Prostate gland (tissue), 2 donors: ENCODE data around the gene SECTM1. TPM values are rescaled to one million over a fixed set of nuclear protein-coding genes. Genes with fewer than 3 reads are reported as not detected.

ENCODE experiments used
- DNase-seq: peaks from one replicate; pipeline ENCODE4 v3.0.0-alpha.2; 2019; ENCODE audit warnings: low spot score
- H3K27ac ChIP-seq, 2 donors: fragments of 200-600 bp; sonication (generic); 2 replicates each; pipeline ENCODE4 v1.5.1; 2017 to 2019
- H3K27me3 ChIP-seq: fragments of 200-600 bp; sonication (generic); replicated peaks from 2 replicates; pipeline ENCODE4 v1.5.1; 2019; ENCODE audit not compliant: insufficient read depth
- H3K36me3 ChIP-seq, 2 donors: fragments of 200-600 bp; sonication (generic); 1 replicate in 1 of 2; 2 replicates in 1 of 2; pipeline versions ENCODE4 v1.5.1 to v1.8.1; 2017 to 2019
- H3K4me1 ChIP-seq: fragments of 200-600 bp; sonication (generic); replicated peaks from 2 replicates; pipeline ENCODE4 v1.5.1; 2019
- H3K4me3 ChIP-seq, 2 donors: fragments of 200-600 bp; sonication (generic); 2 replicates each; pipeline ENCODE4 v1.5.1; 2017 to 2019
- H3K9me3 ChIP-seq: fragments of 200-600 bp; sonication (generic); 2 replicates; pipeline ENCODE4 v1.5.1; 2017
- CTCF ChIP-seq, 4 experiments: fragments of 200-600 bp in 2 of 4; fragments of 450-650 bp in 2 of 4; sonication (generic) in 2 of 4; IDR thresholded peaks; 1 replicate in 3 of 4; 2 replicates in 1 of 4; pipeline ENCODE4 v1.5.1; 2016 to 2019; ENCODE audit warnings: antibody characterized with exemption in 4 of 4, mild to moderate bottlenecking in 2 of 4, moderate library complexity in 2 of 4
- POLR2A ChIP-seq: fragments of 450-650 bp; IDR thresholded peaks from one replicate; pipeline ENCODE4 v1.6.1; 2016; ENCODE audit warnings: antibody characterized with exemption, mild to moderate bottlenecking
- POLR2AphosphoS5 ChIP-seq: sonication (generic); formaldehyde crosslinking; IDR thresholded peaks from one replicate; pipeline ENCODE4 v1.6.1; 2017; ENCODE audit warnings: antibody characterized with exemption
- WGBS: methylation state at CpG from one replicate; pipeline ENCODE4 v1.1.5; 2018; 5-methylcytosine and 5-hydroxymethylcytosine counted together
- intact Hi-C: fragments of 100-400 bp; cut with DNase I; formaldehyde crosslinking; loops from one replicate; pipeline ENCODE4 v1.14.2; 2022
- total RNA-seq, 2 donors: library from RNA; depleted of rRNA; stranded (reverse); fragments of >200 nt; gene quantifications; one replicate each; pipeline ENCODE4 v1.1.0, GENCODE V29; 2016

The SECTM1 gene
- total RNA-seq, 2 donors from 2014 or later: 9.0 to 12.5 TPM

- Histone ChIP-seq H3K9me3 (no peaks in the 10 kb centered on the region), H3K27me3 (peaks cover 37% of the 10 kb centered on the region), H3K27ac (no peak within 1 kb of the TSS), H3K4me1 (peaks cover 4% of the 10 kb centered on the region), H3K36me3 (no peaks in the 10 kb centered on the region), H3K4me3 (peak within 1 kb of the TSS in 1 of 2 donors; percentile 3)
- intact Hi-C loops: no loop called here
- 7% methylated on average over 47 of the region's 109 CpGs for WGBS
- TF ChIP-seq CTCF (IDR thresholded peaks at IDR 0.05) (no peak), POLR2A (no peak), POLR2AphosphoS5 (no peak)
- DNase-seq: no peak
These were observed 38.0 kb upstream of the SECTM1 start, which contains the start of gene UTS2R for GRCh38 chr17:82371333-82372248. Gene UTS2R, plus strand, starts transcription at chr17:82371765. Its CDS starts 2,560 bp downstream, at chr17:82374325.

- TF ChIP-seq CTCF (IDR thresholded peaks at IDR 0.05): no peak
- no peak for TF ChIP-seq POLR2AphosphoS5
- no peak for TF ChIP-seq POLR2A
- peaks cover 4% of the 10 kb centered on the region for H3K4me1 ChIP-seq
- no peaks in the 10 kb centered on the region for H3K36me3 ChIP-seq
- DNase-seq: no peak
- H3K9me3 ChIP-seq: no peaks in the 10 kb centered on the region
- H3K4me3 ChIP-seq: no peak overlapping the region
- intact Hi-C loops: no loop called here
- 49% methylated on average over 38 of the region's 38 CpGs for WGBS
- H3K27me3 ChIP-seq: peaks cover 29% of the 10 kb centered on the region
- no peak overlapping the region for H3K27ac ChIP-seq
These were observed 37.1 kb upstream of the SECTM1 start for GRCh38 chr17:82370471-82371332.

- Histone ChIP-seq H3K27ac (no peak overlapping the region), H3K9me3 (no peaks in the 10 kb centered on the region), H3K4me3 (no peak overlapping the region), H3K36me3 (no peaks in the 10 kb centered on the region), H3K27me3 (peaks cover 16% of the 10 kb centered on the region), H3K4me1 (peaks cover 4% of the 10 kb centered on the region)
- no peak for DNase-seq
- no peak for TF ChIP-seq POLR2A
- TF ChIP-seq CTCF (IDR thresholded peaks at IDR 0.05): no peak
- TF ChIP-seq POLR2AphosphoS5: no peak
- WGBS: 59% methylated on average over 7 of the region's 7 CpGs
- intact Hi-C loops: no loop called here
These were observed 35.6 kb upstream of the SECTM1 start for GRCh38 chr17:82369211-82369610.

GRCh38 chr17:82367724-82368524 is 34.4 kb upstream of the SECTM1 start:
- H3K4me1 ChIP-seq: peaks cover 4% of the 10 kb centered on the region
- no peak overlapping the region for H3K27ac ChIP-seq
- WGBS: 84% methylated on average over 14 of the region's 14 CpGs
- no peaks in the 10 kb centered on the region for H3K9me3 ChIP-seq
- no peaks in the 10 kb centered on the region for H3K36me3 ChIP-seq
- TF ChIP-seq POLR2A: no peak
- no peak for TF ChIP-seq POLR2AphosphoS5
- TF ChIP-seq CTCF (IDR thresholded peaks at IDR 0.05): no peak
- peaks cover 14% of the 10 kb centered on the region for H3K27me3 ChIP-seq
- intact Hi-C loops: no loop called here
- DNase-seq: no peak
- no peak overlapping the region for H3K4me3 ChIP-seq
